Erythroblast (primary cell): ENCODE results near the gene IL10RA.

ENCODE experiments used
- DNase-seq, 2 experiments: peaks; one replicate each; lab custom pipeline; 2025; lab: John Stamatoyannopoulos, UW
- GATA1 ChIP-seq: IDR thresholded peaks from 2 replicates; pipeline ENCODE4 v1.6.1; 2011; ENCODE audit warnings: low read depth, mild to moderate bottlenecking, control low read depth, low read length, moderate library complexity
- POLR2A ChIP-seq: IDR thresholded peaks from 2 replicates; pipeline ENCODE4 v1.6.1; 2011; ENCODE audit warnings: mild to moderate bottlenecking, low read length

Gene IL10RA

DNA sequence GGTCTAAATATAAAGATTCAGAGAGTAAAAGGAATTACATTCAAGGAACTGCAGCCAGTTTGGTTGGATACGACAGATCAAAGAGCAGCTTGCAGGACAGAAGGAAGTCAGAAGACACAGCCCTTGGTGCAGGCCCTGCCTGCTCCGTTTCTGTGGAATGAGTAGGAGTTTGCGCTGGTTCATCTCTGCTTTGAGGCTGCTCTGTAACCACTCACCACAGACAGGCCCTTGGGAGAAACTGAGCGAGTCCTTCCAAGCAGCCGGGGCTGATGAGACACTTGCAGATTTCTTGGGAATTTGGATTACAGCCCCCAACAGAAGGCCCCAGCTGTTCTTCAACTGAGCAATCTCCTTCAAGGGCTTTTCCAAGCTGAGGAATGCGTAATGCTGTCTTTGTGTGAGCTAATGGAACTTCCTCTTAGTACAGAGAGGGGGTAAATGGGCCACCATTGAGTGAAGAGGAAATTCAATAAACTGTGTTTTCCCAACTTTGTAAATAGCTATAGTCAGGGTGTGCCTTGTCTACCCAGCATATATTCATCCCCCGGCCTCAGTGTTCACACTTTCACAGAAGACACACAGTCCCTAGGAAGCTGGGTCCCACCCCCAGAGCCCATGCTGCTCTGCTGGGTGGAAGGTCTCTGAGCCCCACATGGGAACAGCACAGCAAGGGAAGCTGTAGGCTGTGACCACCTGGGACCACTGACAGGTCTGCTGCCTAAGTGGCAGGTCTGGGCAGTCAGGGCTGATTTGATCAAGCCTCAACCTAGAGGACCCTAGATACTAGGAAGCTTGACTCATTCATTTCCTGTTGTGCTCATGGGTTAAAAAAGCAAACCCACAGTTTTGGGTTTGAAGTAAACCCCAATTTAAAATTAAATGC lies 16.6 kb downstream of the IL10RA start:
- peak in 1 of 2 experiments; percentile 34 for DNase-seq
- TF ChIP-seq GATA1, result no peak
- TF ChIP-seq POLR2A, result no peak

DNA sequence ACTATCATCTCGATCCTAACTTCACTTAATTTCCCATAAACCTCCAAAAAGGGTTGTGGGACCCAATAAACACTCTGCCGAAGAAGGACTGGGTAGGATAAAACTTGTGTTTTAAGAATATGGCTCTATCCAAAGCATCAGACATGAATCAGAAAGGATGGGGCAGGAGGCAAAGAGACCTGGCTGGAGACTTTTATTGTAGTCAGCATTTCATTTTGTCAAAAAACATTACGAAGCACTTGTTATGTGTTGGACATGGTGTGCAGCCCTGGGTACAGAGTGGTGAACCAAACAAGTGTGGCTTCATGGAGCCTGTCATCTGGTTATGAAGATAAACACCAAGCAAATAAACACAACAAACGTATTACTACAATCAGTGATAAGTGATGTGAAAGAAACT lies 17.3 kb downstream of the IL10RA start:
- DNase-seq, result no peak
- TF ChIP-seq POLR2A, result no peak
- no peak for TF ChIP-seq GATA1

GRCh38 chr11:118004543-118005223 lies 18.5 kb downstream of the IL10RA start:
- no peak for DNase-seq
- TF ChIP-seq GATA1 (no peak), POLR2A (no peak)

GRCh38 chr11:118005224-118006152 lies 19.3 kb downstream of the IL10RA start:
- no peak for TF ChIP-seq POLR2A
- TF ChIP-seq GATA1, result no peak
- peak; percentile 10 to 39 for DNase-seq

DNA sequence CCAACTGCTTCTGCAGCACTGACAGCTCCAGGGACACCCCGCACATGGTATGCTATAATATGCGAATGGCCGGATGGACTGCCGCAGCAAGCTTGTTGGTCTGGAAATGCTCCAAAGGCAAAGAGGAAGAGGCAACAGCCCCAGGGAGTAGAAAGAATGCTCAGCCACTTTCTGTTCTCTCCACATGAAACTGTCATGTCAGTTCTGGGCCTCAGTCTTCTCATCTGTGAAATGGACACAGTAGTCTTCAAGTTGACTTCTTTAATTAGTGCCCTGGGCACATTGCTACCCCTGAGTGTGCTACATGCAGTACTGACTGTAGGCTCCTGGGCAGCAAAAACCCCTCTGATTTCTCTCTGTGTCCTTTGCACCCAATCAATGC lies 19.9 kb downstream of the IL10RA start:
- TF ChIP-seq POLR2A (no peak), GATA1 (no peak)
- DNase-seq, result no peak

GRCh38 chr11:118007040-118007439 lies 20.8 kb downstream of the IL10RA start:
- DNase-seq, result peak; percentile 20 to 39
- TF ChIP-seq POLR2A (no peak), GATA1 (no peak)

GRCh38 chr11:118007563-118008270 lies 21.5 kb downstream of the IL10RA start:
- peak; percentile 14 to 44 for DNase-seq

GRCh38 chr11:118008271-118008911 lies 22.2 kb downstream of the IL10RA start:
- TF ChIP-seq POLR2A (no peak), GATA1 (no peak)
- no peak for DNase-seq

DNA sequence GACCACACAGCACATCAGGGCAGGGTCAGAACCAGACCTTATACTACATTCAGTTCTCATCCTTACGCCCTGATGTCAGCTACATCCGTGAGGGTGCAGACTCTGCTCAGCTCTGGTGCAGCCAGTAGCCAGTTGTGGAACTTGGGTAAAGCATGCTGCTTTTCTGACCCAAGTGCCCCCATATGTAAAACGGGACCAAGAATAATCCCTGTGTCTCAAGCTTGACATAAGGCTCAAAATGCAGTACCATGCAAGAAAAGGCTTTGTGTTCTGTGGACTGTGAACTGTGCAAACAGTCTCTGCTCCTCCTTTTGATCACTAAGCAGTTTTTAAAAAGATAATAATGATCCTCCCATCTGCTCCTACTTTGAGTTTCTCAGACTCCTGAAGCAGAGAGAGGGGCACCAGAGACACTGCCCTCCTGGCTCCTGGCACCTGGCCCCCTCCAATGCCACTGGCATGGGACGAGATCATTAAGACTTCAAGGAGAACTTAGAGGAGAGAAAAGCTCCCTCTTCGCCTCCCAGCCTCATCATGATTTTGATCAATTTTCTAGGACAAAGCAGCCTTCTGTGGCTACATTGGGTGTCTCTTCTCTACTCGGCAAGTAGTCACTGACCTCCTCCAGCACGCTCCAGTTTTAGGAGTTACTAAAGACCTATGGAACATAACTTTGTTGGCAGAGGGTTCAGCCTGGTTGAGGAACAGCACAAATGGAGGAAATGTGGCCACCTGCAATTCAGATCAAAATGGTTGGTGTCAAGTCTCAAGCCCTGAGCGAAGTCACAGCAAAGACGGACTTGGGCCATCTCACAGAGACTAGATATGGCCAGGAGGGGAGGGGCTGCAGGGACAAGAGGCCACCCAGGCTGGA lies 23.9 kb downstream of the IL10RA start:
- DNase-seq, result no peak
- no peak for TF ChIP-seq POLR2A
- TF ChIP-seq GATA1, result no peak

- DNase-seq, result no peak
- TF ChIP-seq POLR2A (no peak), GATA1 (no peak)
These were observed 24.7 kb downstream of the IL10RA start for GRCh38 chr11:118010738-118011461.

DNA sequence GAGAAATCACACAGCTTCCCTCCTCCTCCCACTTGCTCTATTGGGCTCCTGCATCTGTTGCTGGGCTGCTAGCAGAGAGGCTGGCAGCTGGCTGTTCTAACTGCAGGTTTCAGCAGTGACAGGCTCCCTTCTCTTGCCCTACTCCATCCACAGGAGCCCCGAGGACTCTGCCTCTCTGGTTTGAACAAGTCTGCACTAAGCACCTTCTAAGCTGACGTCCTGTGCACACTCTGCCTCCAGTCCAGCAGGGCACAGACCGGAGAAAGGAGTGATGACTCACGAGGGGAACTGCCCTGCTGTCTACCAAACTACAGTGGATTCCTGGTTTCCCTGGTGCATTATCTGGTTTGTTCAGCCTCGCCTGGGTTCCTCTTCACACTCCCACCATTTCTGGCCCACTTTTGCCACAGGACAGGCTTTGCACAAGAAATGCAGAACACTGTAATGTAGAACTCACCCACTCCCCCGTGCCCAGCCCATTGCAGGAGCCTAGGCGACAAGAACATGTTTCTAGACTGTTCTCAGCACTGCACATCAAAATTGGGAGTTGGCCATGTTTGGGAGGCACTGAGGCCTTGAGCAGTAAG lies 26.0 kb downstream of the IL10RA start:
- DNase-seq, result peak in 1 of 2 experiments; percentile 9
- TF ChIP-seq GATA1, result no peak
- no peak for TF ChIP-seq POLR2A
